Caco-2 (cell line): ENCODE data around the gene PIAS1. TPM values are rescaled to one million over a fixed set of nuclear protein-coding genes. Genes with fewer than 3 reads are reported as not detected.

Experiments used
- BruUV-seq: library from RNA; stranded (reverse); fragments of 400-500 nt; replicated peaks from 2 replicates; lab custom pipeline; 2021; lab: Mats Ljungman, UMichigan
- CTCF ChIA-PET: fragments of 300-600 bp; sonication (Branson Sonifier 250); formaldehyde crosslinking; loops from one replicate; lab custom pipeline; 2022; ENCODE audit warnings: antibody characterized with exemption; lab: Charles Lee
- POLR2A ChIA-PET: fragments of 300-600 bp; sonication (Branson Sonifier 250); formaldehyde crosslinking; loops from one replicate; lab custom pipeline; 2022; ENCODE audit warnings: antibody characterized with exemption; lab: Charles Lee
- DNase-seq, 2 experiments: peaks; one replicate each; pipeline versions ENCODE4 v3.0.0 to v3.0.0-alpha.2; 2020 to 2022
- H3K27me3 ChIP-seq: replicated peaks from 2 replicates; pipeline ENCODE4 v1.6.0; 2011; ENCODE audit warnings: low read length; ENCODE audit not compliant: control insufficient read depth, insufficient read depth
- H3K36me3 ChIP-seq: 2 replicates; pipeline ENCODE4 v1.5.1; 2011; ENCODE audit warnings: low read length; ENCODE audit not compliant: control insufficient read depth, insufficient read depth
- H3K4me1 ChIP-seq: fragments of 250-450 bp; sonication (Bioruptor Pico); 2 replicates; pipeline ENCODE4 v1.5.1; 2020; ENCODE audit warnings: mild to moderate bottlenecking
- H3K4me3 ChIP-seq: 2 replicates; pipeline ENCODE4 v1.5.1; 2011; ENCODE audit warnings: low read depth, mild to moderate bottlenecking, control low read depth, low read length
- H3K9me3 ChIP-seq: fragments of 250-450 bp; sonication (Bioruptor Pico); 2 replicates; pipeline ENCODE4 v1.5.1; 2020; ENCODE audit warnings: mild to moderate bottlenecking, moderate library complexity
- H3K27ac Mint-ChIP-seq: one replicate; pipeline ENCODE4 v1.8.0; 2022; ENCODE audit warnings: mixed read lengths; ENCODE audit not compliant: unreplicated experiment
- H3K27me3 Mint-ChIP-seq: one replicate; pipeline ENCODE4 v1.8.0; 2022; ENCODE audit warnings: mixed read lengths; ENCODE audit not compliant: insufficient read depth, unreplicated experiment
- H3K36me3 Mint-ChIP-seq: one replicate; pipeline ENCODE4 v1.8.0; 2022; ENCODE audit warnings: mild to moderate bottlenecking, mixed read lengths; ENCODE audit not compliant: insufficient read depth, unreplicated experiment
- H3K4me1 Mint-ChIP-seq: one replicate; pipeline ENCODE4 v1.8.0; 2022; ENCODE audit warnings: low read depth, mixed read lengths; ENCODE audit not compliant: unreplicated experiment
- H3K4me3 Mint-ChIP-seq: one replicate; pipeline ENCODE4 v1.8.0; 2022; ENCODE audit warnings: mild to moderate bottlenecking, moderate library complexity, mixed read lengths; ENCODE audit not compliant: unreplicated experiment
- H3K9me3 Mint-ChIP-seq: one replicate; pipeline ENCODE4 v1.8.0; 2022; ENCODE audit warnings: mixed read lengths; ENCODE audit not compliant: unreplicated experiment
- intact Hi-C: fragments of 100-400 bp; cut with micrococcal nuclease; formaldehyde crosslinking; loops from one replicate; pipeline ENCODE4 v1.10.0; 2022; ENCODE audit not compliant: unreplicated experiment
- total RNA-seq: library from RNA; stranded (reverse); gene quantifications from 2 replicates; pipeline ENCODE4 v1.2.3, GENCODE V29; 2022
- TF ChIP-seq, protein P1 (sequence below), 2 experiments: fragments of 200-600 bp in 1 of 2; IDR thresholded peaks; 1 replicate in 1 of 2; 2 replicates in 1 of 2; pipeline versions ENCODE4 v1.5.1 to v1.8.0; 2011 to 2022; ENCODE audit warnings: antibody characterized with exemption in 1 of 2, control low read depth in 1 of 2, inconsistent platforms in 1 of 2, low read depth in 1 of 2, low read length in 1 of 2, mild to moderate bottlenecking in 1 of 2, moderate library complexity in 1 of 2; ENCODE audit not compliant: insufficient read depth in 1 of 2, severe bottlenecking in 1 of 2, unreplicated experiment in 1 of 2

PIAS1 gene
- total RNA-seq, 1 experiment from 2014 or later: 48.0 TPM

DNA sequence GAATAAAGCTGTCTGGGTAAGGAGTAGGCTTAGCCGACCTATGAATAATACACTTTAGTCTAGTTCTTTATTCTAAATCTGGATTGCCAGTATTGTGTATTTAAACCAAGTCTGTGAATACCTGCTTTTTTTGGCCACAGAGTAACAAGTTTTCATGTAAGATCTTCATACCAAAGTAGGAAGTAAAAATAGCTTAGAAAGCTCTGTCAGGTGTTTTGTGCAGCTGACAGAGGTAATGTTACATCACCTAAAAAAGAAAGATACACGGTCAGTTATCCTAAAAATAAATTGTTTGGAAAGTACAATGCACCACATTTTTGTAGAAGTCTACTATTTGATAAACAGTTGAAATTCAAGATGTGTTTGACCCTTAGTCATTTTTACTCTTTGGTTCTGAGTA is 134.5 kb downstream of the PIAS1 start:
- H3K4me1 ChIP-seq: no peaks in the 10 kb centered on the region
- no peak for DNase-seq
- H3K4me3 Mint-ChIP-seq: no peak overlapping the region
- no peaks in the 10 kb centered on the region for H3K4me1 Mint-ChIP-seq
- peaks cover 83% of the 10 kb centered on the region for H3K36me3 Mint-ChIP-seq
- no peaks in the 10 kb centered on the region for H3K27me3 Mint-ChIP-seq
- BruUV-seq: no TSS peak
- no peaks in the 10 kb centered on the region for H3K9me3 ChIP-seq
- no peaks in the 10 kb centered on the region for H3K27me3 ChIP-seq
- H3K4me3 ChIP-seq: no peak overlapping the region
- H3K36me3 ChIP-seq: peaks cover 4% of the 10 kb centered on the region
- no peaks in the 10 kb centered on the region for H3K9me3 Mint-ChIP-seq
- intact Hi-C loops: no loop called here
- no peak overlapping the region for H3K27ac Mint-ChIP-seq
- ChIA-PET CTCF (no interaction called here), POLR2A (no interaction called here)
- TF ChIP-seq, protein P1, sequence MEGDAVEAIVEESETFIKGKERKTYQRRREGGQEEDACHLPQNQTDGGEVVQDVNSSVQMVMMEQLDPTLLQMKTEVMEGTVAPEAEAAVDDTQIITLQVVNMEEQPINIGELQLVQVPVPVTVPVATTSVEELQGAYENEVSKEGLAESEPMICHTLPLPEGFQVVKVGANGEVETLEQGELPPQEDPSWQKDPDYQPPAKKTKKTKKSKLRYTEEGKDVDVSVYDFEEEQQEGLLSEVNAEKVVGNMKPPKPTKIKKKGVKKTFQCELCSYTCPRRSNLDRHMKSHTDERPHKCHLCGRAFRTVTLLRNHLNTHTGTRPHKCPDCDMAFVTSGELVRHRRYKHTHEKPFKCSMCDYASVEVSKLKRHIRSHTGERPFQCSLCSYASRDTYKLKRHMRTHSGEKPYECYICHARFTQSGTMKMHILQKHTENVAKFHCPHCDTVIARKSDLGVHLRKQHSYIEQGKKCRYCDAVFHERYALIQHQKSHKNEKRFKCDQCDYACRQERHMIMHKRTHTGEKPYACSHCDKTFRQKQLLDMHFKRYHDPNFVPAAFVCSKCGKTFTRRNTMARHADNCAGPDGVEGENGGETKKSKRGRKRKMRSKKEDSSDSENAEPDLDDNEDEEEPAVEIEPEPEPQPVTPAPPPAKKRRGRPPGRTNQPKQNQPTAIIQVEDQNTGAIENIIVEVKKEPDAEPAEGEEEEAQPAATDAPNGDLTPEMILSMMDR (IDR thresholded peaks at IDR 0.05; ENCODE audit: insufficient read depth in 1 of 2, low read depth in 1 of 2, low read length in 1 of 2, severe bottlenecking in 1 of 2, unreplicated experiment in 1 of 2): no peak

DNA sequence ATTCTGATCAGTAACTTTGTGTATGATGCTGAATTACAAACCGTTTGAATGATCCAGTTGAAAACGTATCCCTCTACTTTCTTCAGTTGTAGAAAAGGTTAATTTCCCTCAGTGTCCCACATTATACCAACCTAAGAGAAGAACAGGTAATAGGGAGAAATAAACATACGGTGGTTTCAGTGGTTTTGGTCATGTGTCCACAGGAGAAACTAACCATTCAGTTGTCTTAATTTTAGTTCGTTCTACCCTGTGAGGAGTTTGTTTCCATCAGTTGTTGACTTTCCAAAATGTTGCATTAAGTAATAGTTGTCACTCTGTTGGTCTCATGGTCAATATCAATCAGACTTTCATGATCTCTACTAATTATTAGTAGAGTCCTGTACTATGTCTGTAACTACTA is 135.9 kb downstream of the PIAS1 start:
- intact Hi-C loops: no loop called here
- POLR2A ChIA-PET: no interaction called here
- Histone ChIP-seq H3K9me3 (no peaks in the 10 kb centered on the region), H3K36me3 (peaks cover 1% of the 10 kb centered on the region; the same call in 1 of the 2 replicates), H3K4me1 (no peaks in the 10 kb centered on the region), H3K27me3 (no peaks in the 10 kb centered on the region), H3K4me3 (no peak overlapping the region)
- TF ChIP-seq, protein P1 (IDR thresholded peaks at IDR 0.05; ENCODE audit: insufficient read depth in 1 of 2, low read depth in 1 of 2, low read length in 1 of 2, severe bottlenecking in 1 of 2, unreplicated experiment in 1 of 2): no peak
- Mint-ChIP-seq H3K27ac (no peak overlapping the region), H3K36me3 (peaks cover 82% of the 10 kb centered on the region), H3K4me3 (no peak overlapping the region), H3K4me1 (no peaks in the 10 kb centered on the region), H3K27me3 (no peaks in the 10 kb centered on the region), H3K9me3 (no peaks in the 10 kb centered on the region)
- no TSS peak for BruUV-seq
- DNase-seq: no peak
- CTCF ChIA-PET: no interaction called here

DNA sequence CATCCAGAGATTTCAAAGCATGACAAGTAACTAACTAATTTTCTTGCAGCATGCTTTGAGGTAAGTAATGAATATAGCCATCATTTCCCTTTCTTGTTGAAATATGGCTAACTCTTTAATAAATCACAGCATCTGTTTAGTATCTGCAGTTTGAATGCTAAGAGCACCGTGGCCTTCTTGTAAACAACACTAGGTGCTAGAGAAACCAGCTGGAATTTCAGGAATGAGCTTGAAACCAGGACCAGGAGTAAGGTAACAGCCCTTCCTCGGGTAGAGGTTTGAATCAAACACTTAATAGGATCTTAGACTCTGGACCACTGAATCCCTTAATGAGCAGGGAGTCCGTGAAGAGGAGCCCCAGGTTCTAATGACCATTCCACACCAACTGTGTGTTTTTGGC is 137.4 kb downstream of the PIAS1 start:
- Mint-ChIP-seq H3K36me3 (peaks cover 85% of the 10 kb centered on the region), H3K4me3 (no peak overlapping the region), H3K4me1 (no peaks in the 10 kb centered on the region), H3K9me3 (no peaks in the 10 kb centered on the region), H3K27me3 (no peaks in the 10 kb centered on the region), H3K27ac (no peak overlapping the region)
- H3K4me1 ChIP-seq: no peaks in the 10 kb centered on the region
- H3K27me3 ChIP-seq: no peaks in the 10 kb centered on the region
- CTCF ChIA-PET: no interaction called here
- TF ChIP-seq, protein P1 (IDR thresholded peaks at IDR 0.05; ENCODE audit: insufficient read depth in 1 of 2, low read depth in 1 of 2, low read length in 1 of 2, severe bottlenecking in 1 of 2, unreplicated experiment in 1 of 2): no peak
- no TSS peak for BruUV-seq
- no peaks in the 10 kb centered on the region for H3K9me3 ChIP-seq
- no peak for DNase-seq
- POLR2A ChIA-PET: no interaction called here
- intact Hi-C loops: no loop called here
- no peak overlapping the region for H3K4me3 ChIP-seq
- H3K36me3 ChIP-seq: peaks cover 3% of the 10 kb centered on the region
